Heart left ventricle (tissue), 16 donors: Measurements from ENCODE around the gene PALM. TPM values are rescaled to one million over a fixed set of nuclear protein-coding genes. Genes with fewer than 3 reads are reported as not detected.

Experiments
- ATAC-seq, 4 donors: fragments of 200-7000 bp; cut with Tn5 transposase; one replicate each; pipeline ENCODE4 v1.9.1; 2020 to 2022; ENCODE audit warnings: moderate library complexity in 4 of 4, mild to moderate bottlenecking in 3 of 4, moderate number of reproducible peaks in 1 of 4
- DNase-seq, 5 donors: peaks; one replicate each; pipeline ENCODE4 v3.0.0-alpha.2; 2020
- H3K27ac ChIP-seq, 12 donors: fragments of 200-600 bp; sonication (generic) in 4 of 12; one replicate each; pipeline versions ENCODE4 v1.5.0 to v1.8.0; 2016 to 2022; ENCODE audit warnings: mild to moderate bottlenecking in 2 of 12
- H3K27me3 ChIP-seq, 9 donors: fragments of 200-600 bp; sonication (generic) in 2 of 9; one replicate each; pipeline versions ENCODE4 v1.5.1 to v1.8.0; 2016 to 2022; ENCODE audit warnings: mild to moderate bottlenecking in 3 of 9
- H3K36me3 ChIP-seq, 9 donors: fragments of 200-600 bp; sonication (generic) in 2 of 9; one replicate each; pipeline versions ENCODE4 v1.5.0 to v1.8.0; 2018 to 2022; ENCODE audit warnings: mild to moderate bottlenecking in 2 of 9
- H3K4me1 ChIP-seq, 12 donors: fragments of 200-600 bp; sonication (generic) in 4 of 12; one replicate each; pipeline versions ENCODE4 v1.5.0 to v1.8.0; 2016 to 2022; ENCODE audit warnings: mild to moderate bottlenecking in 3 of 12
- H3K4me3 ChIP-seq, 12 donors: fragments of 200-600 bp; sonication (generic) in 4 of 12; one replicate each; pipeline versions ENCODE4 v1.5.0 to v1.8.0; 2017 to 2022; ENCODE audit warnings: mild to moderate bottlenecking in 9 of 12, moderate library complexity in 4 of 12
- H3K9me3 ChIP-seq, 12 donors: fragments of 200-600 bp; sonication (generic) in 4 of 12; one replicate each; pipeline versions ENCODE4 v1.5.0 to v1.8.0; 2016 to 2022; ENCODE audit warnings: mild to moderate bottlenecking in 1 of 12
- CTCF ChIP-seq, 12 donors: fragments of 200-600 bp; sonication (generic) in 4 of 12; IDR thresholded peaks; one replicate each; pipeline versions ENCODE4 v1.5.0 to v1.8.0; 2018 to 2022; ENCODE audit warnings: antibody characterized with exemption in 12 of 12, mild to moderate bottlenecking in 5 of 12
- POLR2A ChIP-seq, 2 donors: fragments of 450-650 bp; IDR thresholded peaks; one replicate each; pipeline ENCODE4 v1.6.1; 2017; ENCODE audit warnings: antibody characterized with exemption in 2 of 2, mild to moderate bottlenecking in 2 of 2, moderate library complexity in 2 of 2
- whole genome bisulfite sequencing, 4 donors: extraction: QIAGEN DNeasy Blood & Tissue Kit in 2 of 4; methylation state at CpG; one replicate each; pipeline versions ENCODE4 v1.1.5 to v1.1.7; 2013 to 2018; 5-methylcytosine and 5-hydroxymethylcytosine counted together
- intact Hi-C, 10 donors: fragments of 100-400 bp; cut with DNase I; formaldehyde crosslinking; loops; one replicate each; pipeline versions ENCODE4 v1.11.1 to v1.14.2; 2022
- polyA plus RNA-seq, 2 donors: library from polyadenylated mRNA; stranded (reverse); fragments of 200-250 nt; gene quantifications; one replicate each; pipeline ENCODE4 v1.2.3, GENCODE V29; 2013
- total RNA-seq, 9 donors: library from RNA; depleted of rRNA in 2 of 9; stranded (reverse); fragments of >200 nt in 2 of 9; fragmentation: NEBNext Ultra II Directional in 3 of 9; extraction: Animal tissue kit (Norgen Biotek cat#: 25700) in 3 of 9; gene quantifications; one replicate each; pipeline versions ENCODE4 v1.1.0 to v1.2.4, GENCODE V29; 2016 to 2023
- donor health status: ischemic (EF 13 %, LVEDD 7.1; RV severe dilation, severe dysfunction).
- donor health status: healthy with polysubstance abuse.
- donor health status: DM: no; HTN: yes; CAD: no.
- donor health status: DM: no; HTN: no; CAD: no.
- donor health status: ischemic (EF 25% LVEDD 6.9; RV normal size, moderate dysfunction).
- donor health status: ischemic (EF 25% LVEDD 5.7; RV mildly dilated, moderate dysfunction).
- donor health status: healthy.
- donor health status: DM: yes; HTN: yes; CAD: no.
- donor health status: ischemic (EF 35%, LVEDD 5.7; RV mildly dilated, moderate dysfunction).
- donor health status: nonischemic (EF 11% LVEDD 7.7; RV severe dilation, severe dysfunction).
- donor health status: DM: yes; HTN: yes; CAD: no.
- donor health status: PGD.
- donor health status: ischemic (EF 29% LVEDD 5.4; RV normal size, mild dysfunction).
- donor health status: nonischemic (EF 23%, LVEDD 6.1; RV moderate dilation, normal function).

The PALM gene
- total and polyA plus RNA-seq, 11 donors, result 13.5 to 42.3 (median 23.3) TPM

DNA sequence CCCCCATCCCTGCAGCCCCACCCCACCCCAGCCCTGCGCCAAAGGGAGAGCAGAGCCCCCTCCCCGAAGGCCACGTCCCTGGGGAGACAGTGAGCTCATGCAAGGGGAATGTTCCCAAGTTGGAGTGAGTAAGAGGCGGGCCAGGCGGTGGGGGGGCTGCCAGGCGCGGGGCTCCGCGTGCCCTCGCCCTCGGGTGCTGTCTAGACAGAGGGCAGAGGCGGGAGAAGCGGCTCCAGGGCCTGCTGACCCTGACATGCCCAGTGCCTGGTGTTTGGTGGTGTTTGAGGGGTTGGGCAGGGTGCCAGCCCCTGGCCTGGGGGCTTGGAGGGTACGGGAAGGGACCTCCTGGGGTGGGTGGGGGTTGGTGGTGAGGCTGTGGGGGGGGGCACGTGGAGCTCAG lies 31.5 kb upstream of the PALM start:
- peak overlapping the region; percentile 44 to 87 (median 70) for H3K4me3 ChIP-seq
- H3K36me3 ChIP-seq, result peaks cover 0 to 9% (median 3%) of the 10 kb centered on the region in 9 donors
- ATAC-seq (peak; percentile 14 to 57 (median 46)), DNase-seq (peak; percentile 81 to 91 (median 86))
- H3K4me1 ChIP-seq, result peaks cover 4 to 66% (median 24%) of the 10 kb centered on the region in 12 donors
- 0 to 5% (median 4%) methylated on average over 1 to 15 of the region's 15 CpGs for WGBS, 4 donors
- intact Hi-C loops, result no loop called here
- peaks cover 0 to 19% (median 0%) of the 10 kb centered on the region in 9 donors for H3K27me3 ChIP-seq
- TF ChIP-seq POLR2A (IDR thresholded peaks at IDR 0.05), result no peak
- TF ChIP-seq CTCF (IDR thresholded peaks at IDR 0.05), result no peak
- no peaks in the 10 kb centered on the region for H3K9me3 ChIP-seq
- peak overlapping the region; percentile 83 to 99 (median 95) for H3K27ac ChIP-seq

- WGBS, 4 donors, result 48 to 63% (median 53%) methylated on average over 11 to 22 of the region's 22 CpGs
- Histone ChIP-seq H3K4me1 (peaks cover 4 to 66% (median 24%) of the 10 kb centered on the region in 12 donors), H3K36me3 (peaks cover 0 to 9% (median 3%) of the 10 kb centered on the region in 9 donors), H3K27me3 (peaks cover 0 to 19% (median 0%) of the 10 kb centered on the region in 9 donors), H3K9me3 (no peaks in the 10 kb centered on the region), H3K4me3 (peak overlapping the region; percentile 44 to 87 (median 70)), H3K27ac (peak overlapping the region; percentile 83 to 99 (median 95))
- ATAC-seq, result no peak
- intact Hi-C loops, result no loop called here
- TF ChIP-seq POLR2A (IDR thresholded peaks at IDR 0.05), result no peak
- TF ChIP-seq CTCF (IDR thresholded peaks at IDR 0.05), result no peak
- no peak for DNase-seq
These were observed 30.9 kb upstream of the PALM start for GRCh38 chr19:677601-678436.

GRCh38 chr19:678791-679388 lies 29.8 kb upstream of the PALM start:
- intact Hi-C loops, result no loop called here
- peaks cover 0 to 9% (median 3%) of the 10 kb centered on the region in 9 donors for H3K36me3 ChIP-seq
- peaks cover 0 to 19% (median 0%) of the 10 kb centered on the region in 9 donors for H3K27me3 ChIP-seq
- DNase-seq (no peak), ATAC-seq (no peak)
- TF ChIP-seq POLR2A (IDR thresholded peaks at IDR 0.05) (no peak), CTCF (IDR thresholded peaks at IDR 0.05) (no peak)
- H3K4me1 ChIP-seq, result peaks cover 4 to 66% (median 24%) of the 10 kb centered on the region in 12 donors
- peak overlapping the region in 11 of 12 donors; percentile 51 to 96 (median 81) for H3K4me3 ChIP-seq
- WGBS, 4 donors, result 90 to 96% (median 94%) methylated on average over 2 to 16 of the region's 16 CpGs
- H3K9me3 ChIP-seq, result no peaks in the 10 kb centered on the region
- peak overlapping the region in 11 of 12 donors; percentile 83 to 99 (median 98) for H3K27ac ChIP-seq
